ENCODE measurements around the gene TPPP3.

DNA sequence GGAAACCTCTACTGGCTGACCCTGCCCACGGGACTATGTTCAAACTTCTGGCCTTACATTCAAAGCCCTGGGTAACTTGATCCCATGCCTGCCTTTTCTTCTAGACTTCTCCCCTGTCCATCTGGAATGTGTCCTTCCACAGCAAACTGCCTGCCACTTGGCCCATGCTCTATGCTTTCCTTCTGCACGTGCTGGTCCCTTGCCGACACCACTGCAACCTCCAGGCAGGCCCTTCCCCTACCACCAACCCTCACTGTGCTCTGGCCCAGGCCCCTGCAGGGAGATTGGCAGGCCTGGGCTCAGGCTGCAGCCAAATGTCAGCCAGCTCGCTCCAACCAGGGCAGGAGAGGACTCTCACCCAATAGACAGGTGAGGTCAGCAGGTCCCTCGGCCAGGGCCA lies 48.6 kb upstream of the TPPP3 start:
- TF ChIP-seq POLR2A (IDR thresholded peaks at IDR 0.05): no peak
- TF ChIP-seq, protein P1, sequence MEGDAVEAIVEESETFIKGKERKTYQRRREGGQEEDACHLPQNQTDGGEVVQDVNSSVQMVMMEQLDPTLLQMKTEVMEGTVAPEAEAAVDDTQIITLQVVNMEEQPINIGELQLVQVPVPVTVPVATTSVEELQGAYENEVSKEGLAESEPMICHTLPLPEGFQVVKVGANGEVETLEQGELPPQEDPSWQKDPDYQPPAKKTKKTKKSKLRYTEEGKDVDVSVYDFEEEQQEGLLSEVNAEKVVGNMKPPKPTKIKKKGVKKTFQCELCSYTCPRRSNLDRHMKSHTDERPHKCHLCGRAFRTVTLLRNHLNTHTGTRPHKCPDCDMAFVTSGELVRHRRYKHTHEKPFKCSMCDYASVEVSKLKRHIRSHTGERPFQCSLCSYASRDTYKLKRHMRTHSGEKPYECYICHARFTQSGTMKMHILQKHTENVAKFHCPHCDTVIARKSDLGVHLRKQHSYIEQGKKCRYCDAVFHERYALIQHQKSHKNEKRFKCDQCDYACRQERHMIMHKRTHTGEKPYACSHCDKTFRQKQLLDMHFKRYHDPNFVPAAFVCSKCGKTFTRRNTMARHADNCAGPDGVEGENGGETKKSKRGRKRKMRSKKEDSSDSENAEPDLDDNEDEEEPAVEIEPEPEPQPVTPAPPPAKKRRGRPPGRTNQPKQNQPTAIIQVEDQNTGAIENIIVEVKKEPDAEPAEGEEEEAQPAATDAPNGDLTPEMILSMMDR (IDR thresholded peaks at IDR 0.05): no peak

Measured in gastroesophageal sphincter (tissue), 3 donors.